Natural killer cell (primary cell): Measurements from ENCODE around the gene COX5B. TPM values are rescaled to one million over a fixed set of nuclear protein-coding genes. Genes with fewer than 3 reads are reported as not detected.
A peak's percentile ranks its signal among the peaks of the same experiment; 100 is the strongest.

Source experiments
- ATAC-seq, 3 donors: fragments of 150-1000 bp in 2 of 3; fragments of 200-7000 bp in 1 of 3; cut with Tn5 transposase; 1 replicate in 1 of 3; 2 replicates in 2 of 3; pipeline ENCODE4 v1.10.0; 2021; ENCODE audit warnings: mild to moderate bottlenecking in 2 of 3, moderate library complexity in 2 of 3
- DNase-seq, 2 donors: peaks; one replicate each; pipeline versions ENCODE4 v3.0.0 to v3.0.0-alpha.2; 2013 to 2021; ENCODE audit warnings: mixed read lengths in 1 of 2
- H3K27ac ChIP-seq: one replicate; pipeline ENCODE4 v1.5.1; 2013; ENCODE audit warnings: mild to moderate bottlenecking, low read length
- H3K27me3 ChIP-seq: one replicate; pipeline ENCODE4 v1.6.1; 2013; ENCODE audit warnings: low read length; ENCODE audit not compliant: control insufficient read depth, insufficient read depth
- H3K36me3 ChIP-seq: one replicate; pipeline ENCODE4 v1.6.1; 2013; ENCODE audit warnings: low read length; ENCODE audit not compliant: control insufficient read depth, insufficient read depth
- H3K4me1 ChIP-seq: one replicate; pipeline ENCODE4 v1.6.1; 2013; ENCODE audit warnings: low read length; ENCODE audit not compliant: control insufficient read depth, insufficient read depth
- H3K4me3 ChIP-seq: one replicate; pipeline ENCODE4 v1.5.1; 2013; ENCODE audit warnings: low read length
- H3K9me3 ChIP-seq: one replicate; pipeline ENCODE4 v1.6.1; 2013; ENCODE audit warnings: low read length; ENCODE audit not compliant: control insufficient read depth, insufficient read depth
- H3K27ac Mint-ChIP-seq, 2 donors: one replicate each; pipeline ENCODE4 v1.8.0; 2022; ENCODE audit warnings: mild to moderate bottlenecking in 2 of 2, mixed read lengths in 2 of 2, moderate library complexity in 1 of 2
- H3K27me3 Mint-ChIP-seq, 2 donors: one replicate each; pipeline ENCODE4 v1.8.0; 2022; ENCODE audit warnings: low read depth in 2 of 2, mixed read lengths in 2 of 2
- H3K36me3 Mint-ChIP-seq: one replicate; pipeline ENCODE4 v1.8.0; 2022; ENCODE audit warnings: mixed read lengths
- H3K4me1 Mint-ChIP-seq, 2 donors: one replicate each; pipeline ENCODE4 v1.8.0; 2022; ENCODE audit warnings: mixed read lengths in 2 of 2
- H3K4me3 Mint-ChIP-seq: one replicate; pipeline ENCODE4 v1.8.0; 2022; ENCODE audit warnings: mild to moderate bottlenecking, moderate library complexity, mixed read lengths
- H3K9me3 Mint-ChIP-seq, 2 donors: one replicate each; pipeline ENCODE4 v1.8.0; 2022; ENCODE audit warnings: mixed read lengths in 2 of 2
- WGBS: methylation state at CpG from one replicate; pipeline ENCODE4 v1.1.7; 2013; ENCODE audit warnings: missing lambda C conversion rate; ENCODE audit not compliant: insufficient coverage; 5-methylcytosine and 5-hydroxymethylcytosine counted together
- intact Hi-C: fragments of 100-400 bp; cut with micrococcal nuclease; formaldehyde crosslinking; loops from one replicate; pipeline ENCODE4 v1.14.2; 2022
- total RNA-seq, 4 donors: library from RNA; stranded (reverse); fragments of 120-200 nt in 1 of 4; gene quantifications; one replicate each; pipeline versions ENCODE4 v1.2.3 to v1.2.4, GENCODE V29; 2013 to 2022
- TF ChIP-seq, protein P1 (sequence below): fragments of 200-600 bp; IDR thresholded peaks from one replicate; pipeline ENCODE4 v1.8.0; 2022; ENCODE audit warnings: antibody characterized with exemption

COX5B gene
- total RNA-seq, 3 donors from 2014 or later (not counting 1 experiment from before 2014, with no cell fraction given): 101 to 126 (median 122) TPM

DNA sequence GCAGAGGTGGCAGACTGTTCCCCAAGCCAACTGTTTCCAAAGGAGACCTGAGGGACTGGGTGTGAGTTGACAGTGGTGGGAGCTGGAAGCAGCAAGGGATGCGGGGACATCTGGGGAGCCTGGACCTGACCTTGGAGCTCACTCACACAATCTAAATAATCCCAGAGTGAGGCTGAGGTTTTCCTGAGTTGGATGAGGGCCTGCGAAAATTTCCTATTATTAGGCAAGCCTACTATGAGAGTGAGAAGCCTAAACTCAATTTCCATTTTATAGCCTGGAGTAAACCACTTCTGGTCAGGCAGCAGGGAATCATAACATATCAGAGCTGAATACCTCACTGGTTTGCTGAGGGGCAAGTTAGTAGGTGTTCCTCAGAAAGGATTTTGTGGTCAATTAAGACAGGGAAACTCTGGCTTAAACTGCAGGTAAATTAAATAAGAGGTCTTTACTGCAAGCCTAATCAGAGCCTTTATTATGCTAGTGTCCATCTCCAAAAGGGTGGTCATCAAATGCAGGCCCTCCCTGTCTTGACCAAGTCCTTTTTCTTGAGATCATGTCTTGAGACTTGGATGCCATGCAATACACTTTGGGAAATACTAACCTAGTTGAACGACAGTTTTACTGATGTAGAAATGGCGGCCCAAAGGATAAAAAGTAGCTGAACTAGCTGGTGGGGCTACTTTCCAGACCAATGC lies 1.7 kb upstream of the COX5B start:
- H3K36me3 Mint-ChIP-seq: peaks cover 8% of the 10 kb centered on the region
- WGBS: 100% methylated on average over 3 of the region's 4 CpGs

GRCh38 chr2:97645112-97645694 lies 659 bp upstream of the COX5B start:
- Mint-ChIP-seq H3K27ac (peak overlapping the region; percentile 96 to 99), H3K27me3 (peaks cover 0 to under 1% of the 10 kb centered on the region in 2 donors), H3K4me1 (peaks cover 23 to 27% of the 10 kb centered on the region in 2 donors), H3K4me3 (peak overlapping the region; percentile 96), H3K36me3 (peaks cover 8% of the 10 kb centered on the region), H3K9me3 (no peaks in the 10 kb centered on the region)
- peaks cover 20% of the 10 kb centered on the region for H3K36me3 ChIP-seq
- TF ChIP-seq, protein P1, sequence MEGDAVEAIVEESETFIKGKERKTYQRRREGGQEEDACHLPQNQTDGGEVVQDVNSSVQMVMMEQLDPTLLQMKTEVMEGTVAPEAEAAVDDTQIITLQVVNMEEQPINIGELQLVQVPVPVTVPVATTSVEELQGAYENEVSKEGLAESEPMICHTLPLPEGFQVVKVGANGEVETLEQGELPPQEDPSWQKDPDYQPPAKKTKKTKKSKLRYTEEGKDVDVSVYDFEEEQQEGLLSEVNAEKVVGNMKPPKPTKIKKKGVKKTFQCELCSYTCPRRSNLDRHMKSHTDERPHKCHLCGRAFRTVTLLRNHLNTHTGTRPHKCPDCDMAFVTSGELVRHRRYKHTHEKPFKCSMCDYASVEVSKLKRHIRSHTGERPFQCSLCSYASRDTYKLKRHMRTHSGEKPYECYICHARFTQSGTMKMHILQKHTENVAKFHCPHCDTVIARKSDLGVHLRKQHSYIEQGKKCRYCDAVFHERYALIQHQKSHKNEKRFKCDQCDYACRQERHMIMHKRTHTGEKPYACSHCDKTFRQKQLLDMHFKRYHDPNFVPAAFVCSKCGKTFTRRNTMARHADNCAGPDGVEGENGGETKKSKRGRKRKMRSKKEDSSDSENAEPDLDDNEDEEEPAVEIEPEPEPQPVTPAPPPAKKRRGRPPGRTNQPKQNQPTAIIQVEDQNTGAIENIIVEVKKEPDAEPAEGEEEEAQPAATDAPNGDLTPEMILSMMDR: no peak
- ATAC-seq (peak; percentile 19 to 42 (median 28)), DNase-seq (no peak)
- H3K4me1 ChIP-seq: peaks cover 22% of the 10 kb centered on the region
- peak overlapping the region; percentile 68 for H3K4me3 ChIP-seq
- WGBS: 6% methylated on average over 19 of the region's 19 CpGs
- no peaks in the 10 kb centered on the region for H3K27me3 ChIP-seq
- H3K27ac ChIP-seq: peak overlapping the region; percentile 77
- intact Hi-C loops: loop anchor here (1.0 kb wide), 2 partner anchors 17 to 52 kb away; no protein-coding TSS in a partner anchor
- no peaks in the 10 kb centered on the region for H3K9me3 ChIP-seq

More for the DNA sequence above, 1.7 kb upstream of the COX5B start:
- peaks cover 19% of the 10 kb centered on the region for H3K36me3 ChIP-seq
- H3K27ac ChIP-seq: no peak overlapping the region
- no peaks in the 10 kb centered on the region for H3K9me3 Mint-ChIP-seq
- H3K27me3 Mint-ChIP-seq: peaks cover 7 to 10% of the 10 kb centered on the region in 2 donors
- intact Hi-C loops: no loop called here
- TF ChIP-seq, protein P1: no peak
- H3K4me1 Mint-ChIP-seq: peaks cover 23 to 27% of the 10 kb centered on the region in 2 donors
- peaks cover 2% of the 10 kb centered on the region for H3K27me3 ChIP-seq
- peak overlapping the region; percentile 62 for H3K4me3 Mint-ChIP-seq
- DNase-seq: no peak
- ATAC-seq: no peak
- H3K9me3 ChIP-seq: no peaks in the 10 kb centered on the region
- no peak overlapping the region for H3K4me3 ChIP-seq
- no peak overlapping the region for H3K27ac Mint-ChIP-seq
- peaks cover 22% of the 10 kb centered on the region for H3K4me1 ChIP-seq

DNA sequence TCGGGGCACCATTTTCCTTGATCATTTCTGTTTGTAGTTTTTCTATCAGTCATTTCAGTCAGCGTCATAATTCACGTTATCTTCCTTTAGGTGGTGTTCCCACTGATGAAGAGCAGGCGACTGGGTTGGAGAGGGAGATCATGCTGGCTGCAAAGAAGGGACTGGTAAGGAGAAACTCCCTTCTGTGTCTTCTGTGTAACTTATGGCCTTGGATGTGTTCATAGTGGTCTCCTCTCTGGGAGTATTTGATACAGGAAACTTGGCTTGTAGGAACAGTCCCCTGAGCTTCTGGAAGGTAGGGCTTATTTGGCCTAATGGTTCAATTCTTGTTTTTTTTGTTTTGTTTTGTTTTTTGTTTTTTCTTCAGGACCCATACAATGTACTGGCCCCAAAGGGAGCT lies 1.1 kb downstream of the COX5B start:
- peak overlapping the region; percentile 96 to 99 for H3K27ac Mint-ChIP-seq
- ATAC-seq (no peak), DNase-seq (peak in 1 of 2 donors; percentile 7)
- peaks cover 22% of the 10 kb centered on the region for H3K4me1 ChIP-seq
- H3K27ac ChIP-seq: peak overlapping the region; percentile 15
- H3K4me3 ChIP-seq: no peak overlapping the region
- H3K4me1 Mint-ChIP-seq: peaks cover 26 to 27% of the 10 kb centered on the region in 2 donors
- no peaks in the 10 kb centered on the region for H3K27me3 Mint-ChIP-seq
- TF ChIP-seq, protein P1: no peak
- H3K36me3 ChIP-seq: peaks cover 24% of the 10 kb centered on the region
- intact Hi-C loops: no loop called here
- no peaks in the 10 kb centered on the region for H3K9me3 Mint-ChIP-seq
- H3K9me3 ChIP-seq: no peaks in the 10 kb centered on the region
- peaks cover 8% of the 10 kb centered on the region for H3K36me3 Mint-ChIP-seq
- no peaks in the 10 kb centered on the region for H3K27me3 ChIP-seq
- WGBS: 95% methylated on average over 4 of the region's 4 CpGs
- H3K4me3 Mint-ChIP-seq: peak overlapping the region; percentile 96
